Ammon's horn (tissue), 1 donor: ENCODE data around the gene PRTG.
"Not testable (repeated sequence)": the region's sequence is repeated elsewhere in the genome, so short reads cannot be mapped to it uniquely, and the experiment has no call there.

ENCODE experiments used
- DNase-seq: peaks from one replicate; pipeline ENCODE4 v3.0.0-alpha.2; 2016; ENCODE audit warnings: low spot score

The PRTG gene

DNA sequence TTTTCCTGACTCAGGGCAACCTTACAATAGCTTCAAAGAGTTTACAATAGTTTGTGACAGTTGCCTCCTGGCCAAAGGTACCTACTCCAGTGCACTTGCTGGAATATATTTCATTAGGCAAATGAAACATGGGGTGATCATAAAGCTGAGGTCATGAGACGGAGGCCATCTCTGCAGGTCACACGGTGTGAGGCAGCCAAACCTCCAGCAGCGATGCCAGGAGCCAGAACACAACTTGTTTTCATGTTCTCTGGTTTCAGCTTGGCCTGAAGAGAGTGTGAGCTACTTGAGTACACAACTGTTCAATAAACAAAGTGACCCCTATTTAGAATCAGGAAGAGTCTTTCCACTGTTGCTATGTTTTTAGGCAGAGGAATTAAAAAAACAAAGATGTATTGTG lies 112.1 kb downstream of the PRTG start:
- peak; percentile 41 for DNase-seq

DNA sequence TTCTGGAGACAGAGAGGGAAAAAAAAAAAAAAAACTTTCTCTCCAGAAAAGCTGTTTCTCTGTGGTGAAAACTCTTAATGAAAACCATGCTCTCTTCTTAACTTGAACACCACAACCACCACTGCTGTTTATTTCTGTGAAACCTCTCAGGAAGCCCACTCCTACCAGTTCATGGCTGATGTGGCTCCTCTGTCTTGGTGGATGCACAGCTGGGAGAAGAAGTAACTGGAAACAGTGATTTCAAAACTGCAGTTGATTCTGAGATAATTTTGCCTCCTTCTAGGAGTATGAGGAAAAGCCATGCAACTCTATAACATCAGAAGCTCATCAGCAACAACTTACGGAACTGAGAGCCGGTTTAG lies 114.6 kb downstream of the PRTG start:
- no peak for DNase-seq

DNA sequence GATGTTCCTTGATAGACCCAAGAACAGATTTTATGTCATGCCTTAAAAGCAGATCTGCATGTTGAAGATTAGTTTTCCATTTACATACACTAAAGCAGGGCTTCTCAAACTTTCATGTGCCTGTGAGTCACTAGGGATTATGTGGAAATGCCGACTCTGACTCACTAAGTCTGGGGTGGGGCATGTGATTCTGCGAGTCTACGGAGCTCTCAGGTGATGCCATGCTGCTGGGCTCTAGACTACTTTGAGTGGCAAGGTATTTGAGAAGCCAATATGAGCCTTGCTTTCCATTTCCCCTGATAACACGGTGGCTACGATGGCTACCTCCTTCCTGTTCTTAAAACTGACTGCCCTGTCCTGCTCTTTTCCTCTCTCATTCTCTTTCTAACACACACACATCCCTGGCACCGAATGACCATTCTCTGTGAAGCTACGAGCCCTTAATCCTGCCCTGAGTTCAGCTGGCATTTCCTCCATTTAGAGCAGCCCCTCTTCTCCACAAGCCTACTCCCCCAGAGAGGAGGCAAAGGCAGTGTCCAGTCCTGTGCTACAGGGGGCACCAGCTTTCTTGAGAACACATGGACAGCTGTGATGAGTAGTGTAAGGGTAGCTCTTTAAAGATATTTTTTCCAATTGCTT lies 115.1 kb downstream of the PRTG start:
- no peak for DNase-seq

DNA sequence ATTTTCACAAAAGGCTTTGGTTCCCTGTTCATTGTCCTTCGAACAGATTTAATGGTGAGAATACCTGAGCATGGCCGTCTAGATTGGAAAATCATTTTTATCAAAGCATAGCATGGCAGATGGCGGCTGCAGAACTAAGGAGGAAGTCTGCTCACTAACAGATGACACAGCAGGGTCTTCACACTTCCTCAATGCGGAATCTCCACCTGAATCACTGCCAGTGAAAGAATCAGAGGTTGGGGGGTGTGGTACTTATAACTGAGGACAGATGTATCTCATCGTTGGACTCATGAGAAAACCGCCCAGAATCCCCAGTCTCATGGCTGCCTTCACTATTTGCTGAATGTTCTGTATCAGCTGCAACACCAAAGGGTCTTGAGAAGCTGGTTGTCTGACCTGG lies 123.2 kb downstream of the PRTG start:
- DNase-seq, result no peak

DNA sequence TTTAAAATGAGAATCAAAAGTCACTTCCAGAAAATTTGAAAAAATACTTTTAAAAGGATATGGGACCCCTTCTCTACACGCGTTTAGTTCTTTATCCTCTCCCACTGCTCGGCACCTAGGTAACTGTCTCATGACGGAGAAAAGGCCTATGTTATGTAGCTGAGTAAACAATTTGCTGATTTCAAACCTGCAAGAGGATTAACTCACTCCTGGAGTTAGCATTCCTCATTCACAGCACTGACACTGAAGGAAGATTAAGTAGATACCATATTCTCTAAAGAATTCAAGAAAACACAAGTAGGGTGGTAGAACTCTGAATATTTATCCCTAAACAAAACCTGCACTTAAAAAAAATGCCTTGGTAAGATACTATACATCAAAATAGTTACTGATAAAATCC lies 124.6 kb downstream of the PRTG start:
- no peak for DNase-seq

DNA sequence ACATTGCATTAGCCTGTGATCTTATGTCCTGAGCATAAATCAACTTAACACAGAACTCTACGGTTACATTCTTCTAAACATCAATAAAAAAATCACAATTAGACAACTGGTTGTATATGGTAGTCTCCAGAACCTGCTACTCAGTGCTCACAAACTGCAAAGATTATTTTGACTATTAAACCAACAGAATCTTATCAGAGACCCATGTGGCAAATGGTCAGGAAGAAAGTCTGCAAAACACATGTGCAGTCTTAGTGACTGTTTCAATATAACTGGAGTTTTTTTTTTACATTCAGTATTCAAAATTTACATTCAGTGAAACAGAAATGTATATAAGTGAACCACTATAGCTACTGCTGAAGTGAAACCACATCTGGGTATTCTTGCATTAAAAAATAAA lies 127.5 kb downstream of the PRTG start:
- no peak for DNase-seq

DNA sequence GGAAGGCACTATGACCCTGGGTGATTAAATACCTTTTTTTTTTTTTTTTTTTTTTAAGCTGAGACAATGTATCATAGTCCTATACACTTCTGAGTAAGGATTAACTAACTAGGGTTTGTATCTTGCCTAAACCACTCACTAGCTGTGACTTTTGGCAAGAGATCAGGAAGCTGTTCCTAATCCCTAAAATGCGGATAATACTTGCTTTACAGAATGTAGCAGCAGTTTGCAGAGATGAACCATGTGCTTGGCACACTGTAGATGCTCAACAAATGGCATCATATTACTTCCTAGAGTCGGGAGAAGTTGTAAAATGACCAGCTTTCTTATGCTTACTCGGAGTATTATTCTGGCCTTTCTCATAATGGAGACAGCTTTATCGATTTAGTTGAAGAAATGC lies 129.2 kb downstream of the PRTG start:
- DNase-seq, result no peak

DNA sequence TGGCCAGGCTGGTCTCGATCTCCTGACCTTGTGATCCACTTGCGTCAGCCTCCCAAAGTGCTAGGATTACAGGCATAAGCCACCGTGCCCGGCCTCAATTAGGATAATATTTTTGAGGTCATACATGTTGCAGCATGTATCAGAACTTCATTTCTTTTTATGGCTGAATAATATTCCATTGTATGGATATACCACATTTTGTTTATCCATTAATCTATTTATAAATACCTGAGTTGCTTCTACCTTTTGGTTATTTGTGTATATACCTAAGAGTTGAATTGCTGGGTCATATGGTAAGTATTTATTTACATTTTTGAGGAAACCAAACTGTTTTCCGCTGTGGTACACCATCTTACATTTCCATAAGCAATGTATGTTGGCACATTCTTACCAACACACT lies 136.7 kb downstream of the PRTG start:
- DNase-seq, result no peak

DNA sequence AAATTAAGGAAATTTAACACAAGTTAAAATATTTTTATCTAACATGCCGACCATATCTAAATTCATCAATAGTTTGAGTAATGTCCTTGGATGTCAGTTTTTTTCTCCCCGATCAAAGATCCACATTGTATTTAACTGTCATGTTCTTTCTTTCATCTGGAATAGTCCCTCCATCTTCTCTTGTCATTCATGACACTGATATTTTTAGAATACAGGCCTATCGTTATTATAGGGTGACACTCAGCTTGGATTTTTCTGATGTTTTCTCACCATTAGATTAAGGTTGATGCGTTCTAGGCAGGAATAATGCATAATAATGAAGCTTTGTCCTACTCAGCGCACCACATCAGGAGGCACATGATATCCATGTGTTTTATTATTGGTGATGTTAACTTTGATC lies 141.6 kb downstream of the PRTG start:
- DNase-seq, result no peak

DNA sequence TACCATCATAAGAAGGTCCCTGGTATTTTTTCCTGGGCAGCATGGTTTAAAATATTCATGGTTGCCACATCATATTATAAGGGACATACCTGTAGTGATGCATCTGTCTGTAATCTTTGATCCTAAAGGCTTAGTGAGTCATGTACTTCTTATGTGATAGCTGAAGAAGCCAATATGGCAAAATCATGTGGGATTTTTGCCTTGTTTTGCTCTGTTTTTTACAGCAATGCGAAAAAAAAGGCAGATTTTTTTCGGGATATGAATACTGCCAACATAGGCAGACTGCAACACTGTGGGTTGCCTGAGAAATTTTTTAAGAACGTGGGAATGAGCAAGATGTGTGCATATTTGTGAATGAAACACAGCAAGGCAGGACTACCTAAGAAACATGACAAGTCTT lies 143.5 kb downstream of the PRTG start:
- no peak for DNase-seq

DNA sequence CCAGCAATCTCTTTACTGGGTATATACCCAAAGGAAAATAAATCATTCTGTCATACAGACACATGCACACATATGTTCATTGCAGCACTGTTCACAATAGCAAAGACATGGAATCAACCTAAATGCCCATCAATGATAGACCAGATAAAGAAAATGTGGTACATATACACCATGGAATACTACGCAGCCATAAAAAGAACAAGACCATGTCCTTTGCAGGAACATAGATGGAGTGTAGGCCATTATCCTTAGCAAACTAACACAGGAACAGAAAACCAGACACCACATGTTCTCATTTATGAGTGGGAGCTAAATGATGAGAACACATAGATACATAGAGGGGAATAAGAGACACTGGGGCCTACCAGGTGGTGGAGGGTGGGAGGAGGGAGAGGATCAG lies 149.9 kb downstream of the PRTG start:
- DNase-seq, result not testable (repeated sequence)

DNA sequence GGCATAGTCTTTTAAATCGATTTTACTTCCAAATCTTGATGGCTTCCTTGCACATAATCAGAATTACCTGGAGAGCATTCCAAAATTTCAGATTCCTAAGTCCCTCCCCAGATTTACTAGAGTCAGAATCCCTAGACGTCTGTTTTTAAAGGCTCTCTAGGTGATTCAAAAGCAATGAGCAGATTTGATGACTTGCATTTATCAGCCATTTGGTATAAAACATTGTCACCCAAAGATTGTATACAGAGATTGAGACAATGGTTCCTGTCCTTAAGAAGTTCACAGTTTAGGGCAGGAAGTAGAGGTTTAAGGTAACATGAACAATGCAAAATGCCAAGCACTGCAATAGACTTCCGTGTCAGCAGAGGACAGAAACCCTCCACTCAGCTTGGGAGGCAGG lies 152.2 kb downstream of the PRTG start:
- no peak for DNase-seq

DNA sequence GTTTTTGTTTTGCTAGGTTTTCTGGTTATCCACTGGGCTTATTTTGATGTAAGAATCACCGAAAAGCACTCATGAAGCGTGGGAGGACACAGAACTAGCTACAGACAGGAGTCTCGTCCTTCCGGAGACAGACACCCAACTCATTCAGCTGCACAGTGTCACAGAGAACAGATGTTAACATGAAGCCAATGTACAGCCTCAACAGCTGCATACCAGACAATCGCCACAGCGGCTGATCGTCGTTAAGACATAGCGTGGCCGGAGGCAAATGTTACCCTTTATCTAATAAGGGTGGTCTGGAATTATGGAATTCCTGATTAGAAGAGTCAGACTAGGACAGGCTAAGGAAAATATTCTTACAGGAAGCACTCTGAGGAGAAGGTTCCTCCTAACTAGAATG lies 153.7 kb downstream of the PRTG start:
- DNase-seq, result no peak

DNA sequence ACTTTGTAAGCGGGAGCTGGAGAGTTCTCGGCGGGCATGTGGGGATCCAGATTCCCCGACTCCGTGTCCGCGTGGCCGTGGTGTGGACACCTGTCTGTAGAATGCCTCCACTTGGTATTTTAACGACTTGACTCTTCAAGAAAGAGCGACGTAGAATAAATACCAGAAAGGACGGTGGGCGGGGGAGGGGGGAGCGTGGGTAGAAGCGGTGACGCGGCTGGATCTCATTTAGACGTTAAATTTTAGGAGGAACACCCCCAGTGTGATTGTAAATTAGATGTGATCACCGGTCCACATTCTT lies 154.2 kb downstream of the PRTG start:
- DNase-seq, result no peak

DNA sequence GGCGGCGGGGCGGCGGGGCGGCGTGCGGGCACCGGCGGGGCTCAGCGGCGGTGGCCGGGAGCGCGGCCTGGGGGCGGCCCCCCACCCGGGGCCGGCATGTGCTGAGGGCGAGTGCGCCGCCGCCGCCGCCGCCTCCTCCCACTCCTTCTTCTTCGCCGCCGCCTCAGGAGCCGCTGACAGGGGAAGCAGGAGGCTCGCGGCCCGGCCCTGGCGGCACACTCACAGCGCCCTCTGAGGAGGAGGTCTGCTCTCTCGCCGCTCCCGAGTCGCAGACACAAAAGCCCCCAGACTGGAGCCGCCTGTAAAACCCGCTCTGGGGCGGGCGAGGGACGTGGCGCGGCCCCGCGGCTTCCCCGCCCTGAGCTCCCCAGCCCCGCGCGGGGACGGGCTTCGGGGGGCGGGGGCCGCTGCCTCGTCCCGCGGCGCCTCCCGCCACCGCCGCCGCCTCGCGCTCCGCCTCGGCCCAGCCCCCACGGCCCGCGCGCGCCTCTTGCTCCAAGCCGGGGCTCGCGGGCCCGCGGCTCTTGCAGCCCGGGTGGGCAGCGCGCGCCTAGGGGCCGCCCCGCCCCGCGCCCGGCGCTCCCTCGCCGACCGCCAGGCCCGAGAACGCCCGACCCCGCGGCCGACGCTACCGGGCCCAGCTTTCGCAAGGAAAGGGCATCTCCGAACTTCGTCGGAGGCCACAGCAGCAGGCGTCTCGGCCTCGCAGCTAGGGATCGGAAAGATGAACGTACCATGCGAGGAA lies 154.7 kb downstream of the PRTG start, which contains the start of gene PYGO1:
TSS of gene PYGO1 (minus strand) at position 276 of the 745 bp plus-strand sequence. CDS start 462 bp downstream, outside the sequence.
- peak; percentile 40 for DNase-seq

DNA sequence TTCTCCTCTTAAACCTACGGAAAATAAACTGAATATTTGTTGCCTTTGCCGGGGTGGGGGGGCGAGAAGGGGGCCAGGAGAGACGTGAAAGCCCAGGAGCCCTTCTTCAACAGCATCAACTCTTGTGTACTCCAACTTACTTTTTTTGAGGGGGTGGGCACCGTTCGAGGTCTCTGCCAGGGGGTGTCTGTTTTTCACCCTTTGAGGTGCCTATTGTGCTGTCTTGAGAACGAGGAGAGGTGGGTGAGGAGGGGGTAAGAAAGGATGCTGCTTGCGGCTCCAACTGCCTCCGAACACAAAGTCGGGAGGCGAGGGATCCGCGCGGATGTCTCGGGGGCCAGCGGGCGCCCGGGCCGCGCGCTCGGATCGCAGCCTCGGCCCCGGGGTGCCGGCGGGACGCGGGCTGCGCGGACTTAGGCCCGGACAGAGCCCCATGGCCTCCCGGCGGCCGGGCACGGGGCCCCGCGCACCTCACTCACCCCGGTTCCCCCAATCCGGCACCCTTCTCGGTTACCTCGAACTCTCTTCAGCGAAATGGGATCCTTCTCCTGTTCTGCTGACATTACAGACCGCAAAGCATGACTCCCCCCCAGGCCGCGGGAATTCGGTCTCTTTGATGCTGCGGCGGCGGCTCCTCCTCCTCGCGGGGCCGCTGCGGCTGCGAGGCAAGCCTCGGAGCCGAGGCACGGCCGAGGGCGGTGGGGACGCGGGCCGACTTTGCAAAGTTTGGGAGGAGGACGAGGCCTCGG lies 155.5 kb downstream of the PRTG start:
- peak; percentile 9 for DNase-seq

DNA sequence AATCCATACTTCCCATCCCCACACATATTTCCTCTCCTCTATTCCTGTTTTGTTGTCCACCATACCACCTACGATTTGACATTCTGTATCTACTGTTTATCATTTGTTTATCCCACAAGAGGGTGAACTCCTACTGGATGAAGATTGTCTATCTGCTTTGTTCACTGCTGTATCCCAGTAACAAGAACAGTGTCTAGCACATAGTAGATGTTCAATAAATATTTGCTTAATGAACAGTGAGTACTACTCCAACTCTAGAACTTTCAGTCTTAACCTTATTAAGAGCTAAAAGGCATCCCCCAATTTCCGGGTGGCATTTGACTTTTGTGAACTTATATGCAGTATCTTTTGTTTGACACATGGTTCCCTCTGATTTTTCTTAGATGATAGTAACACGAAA lies 156.1 kb downstream of the PRTG start:
- no peak for DNase-seq

DNA sequence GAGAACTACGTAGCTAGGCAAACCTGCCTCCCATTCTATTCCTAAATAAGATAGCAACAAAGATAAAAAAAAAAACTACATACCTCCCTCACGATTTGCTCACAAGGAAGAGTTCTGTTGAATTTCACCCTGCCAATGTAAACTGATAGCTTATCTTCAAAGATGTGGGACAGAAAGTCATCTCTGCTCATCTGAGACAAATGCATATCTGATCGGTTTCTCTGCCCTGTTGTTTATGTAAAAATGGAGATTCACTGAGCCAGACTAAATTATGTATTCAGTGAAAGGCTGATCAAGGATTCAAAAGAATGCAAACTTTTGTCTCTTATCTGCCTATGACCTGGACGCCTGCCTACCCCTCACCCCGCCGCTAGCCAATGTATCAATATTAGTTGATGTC lies 166.0 kb downstream of the PRTG start:
- no peak for DNase-seq

DNA sequence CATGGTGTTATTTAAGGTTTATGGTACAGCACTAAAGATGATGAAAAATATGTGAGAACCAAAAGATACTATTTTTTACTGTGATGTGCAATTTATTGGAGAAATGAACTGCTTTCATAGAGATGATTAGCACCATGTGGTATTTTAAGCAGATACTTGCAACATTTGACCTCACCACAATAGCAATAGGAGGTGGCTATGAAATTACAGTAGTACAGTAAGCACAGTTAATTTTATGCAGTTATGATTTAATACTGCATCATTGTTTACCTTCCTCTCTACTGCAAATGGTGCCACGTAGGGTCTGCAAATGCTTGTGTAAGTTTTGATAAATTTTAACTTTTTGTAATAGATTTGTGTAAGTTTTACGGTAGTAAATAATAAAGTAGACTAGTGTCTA lies 168.9 kb downstream of the PRTG start:
- DNase-seq, result no peak

DNA sequence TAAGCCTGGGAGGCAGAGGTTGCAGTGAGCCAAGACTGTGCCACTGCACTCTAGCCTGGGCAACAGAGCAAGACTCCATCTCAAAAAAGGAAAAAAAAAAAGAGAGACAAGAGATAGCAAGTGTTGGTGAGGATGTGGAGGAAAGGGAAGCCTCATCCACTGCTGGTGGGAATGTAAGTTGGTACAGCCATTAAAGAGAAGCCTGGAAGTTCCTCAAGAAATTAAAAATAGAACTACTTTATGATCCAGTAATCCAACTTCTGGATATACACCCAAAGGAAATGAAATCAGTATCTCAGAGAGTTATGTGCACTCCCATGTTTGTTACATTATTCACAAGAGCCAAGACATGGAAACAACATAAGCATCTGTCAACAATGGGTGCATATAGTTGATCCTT lies 169.7 kb downstream of the PRTG start:
- no peak for DNase-seq

DNA sequence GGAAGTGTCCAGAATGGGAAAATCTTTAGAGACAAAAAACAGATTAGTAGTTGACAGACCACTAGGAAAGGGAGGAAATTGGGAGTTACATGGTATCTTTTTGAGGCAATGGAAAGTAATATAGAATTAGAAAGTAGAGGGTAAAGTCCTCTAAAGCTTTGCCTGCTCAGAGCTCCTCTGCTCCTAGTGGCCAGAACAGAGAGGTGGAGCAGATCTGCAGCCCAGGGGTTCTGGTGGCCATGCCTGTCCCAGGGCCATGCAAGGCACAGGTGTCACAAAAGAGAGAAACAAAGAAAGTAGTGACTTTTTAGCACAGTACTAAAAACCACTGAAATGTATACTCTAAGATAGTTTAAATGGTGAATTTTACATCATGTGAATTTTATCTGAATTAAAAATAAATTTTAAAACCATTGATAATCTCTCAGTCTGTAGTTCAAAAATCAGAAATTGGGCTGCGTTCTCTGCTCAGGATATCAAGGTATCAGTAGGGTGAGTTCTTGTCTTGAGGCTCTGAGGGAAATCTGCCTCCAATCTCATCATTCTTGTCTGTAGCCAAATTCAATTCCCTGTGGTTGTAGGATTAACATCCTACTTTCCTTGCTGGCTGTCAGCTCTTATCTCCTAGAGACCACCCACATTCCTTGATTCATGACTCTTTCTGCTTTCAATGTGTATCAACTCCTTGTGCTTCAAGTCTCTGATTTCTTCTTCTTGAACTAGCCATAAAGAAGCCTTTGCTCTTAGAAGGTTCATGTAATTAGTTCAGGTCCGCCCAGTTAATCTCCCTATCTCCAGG lies 178.4 kb downstream of the PRTG start:
- no peak for DNase-seq

DNA sequence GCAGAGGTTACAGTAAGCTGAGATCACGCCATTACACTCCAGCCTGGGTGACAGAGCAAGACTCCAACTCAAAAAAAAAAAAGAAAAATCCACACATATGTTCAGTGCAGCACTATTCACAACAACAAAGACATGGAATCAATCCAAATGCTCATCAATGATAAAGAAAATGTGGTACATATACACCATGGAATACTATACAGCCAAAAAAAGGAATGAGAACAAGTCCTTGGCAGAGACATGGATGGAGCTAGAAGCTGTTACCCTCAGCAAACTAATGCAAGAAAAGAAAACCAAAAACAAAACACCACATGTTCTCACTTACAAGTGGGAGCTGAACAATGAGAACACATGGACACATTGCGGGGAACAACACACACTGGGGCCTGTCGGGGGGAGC lies 180.4 kb downstream of the PRTG start:
- no peak for DNase-seq
